D721Med (cell line): Measurements from ENCODE around the gene NDRG2.
"Not testable (repeated sequence)": the region's sequence is repeated elsewhere in the genome, so short reads cannot be mapped to it uniquely, and the experiment has no call there.

Source experiments
- DNase-seq: peaks from one replicate; pipeline ENCODE4 v3.0.0; 2011; ENCODE audit warnings: low spot score; ENCODE audit not compliant: insufficient read length
- FAIRE-seq: peaks from 2 replicates; lab custom pipeline; 2011; peaks lifted over from hg19 to GRCh38; lab: Jason Lieb, UNC
- TF ChIP-seq, protein P1 (sequence below): IDR thresholded peaks from 2 replicates; pipeline ENCODE4 v1.5.1; 2012; ENCODE audit warnings: mild to moderate bottlenecking, control low read depth; ENCODE audit not compliant: insufficient read depth; ENCODE audit errors: missing control alignments

The NDRG2 gene

DNA sequence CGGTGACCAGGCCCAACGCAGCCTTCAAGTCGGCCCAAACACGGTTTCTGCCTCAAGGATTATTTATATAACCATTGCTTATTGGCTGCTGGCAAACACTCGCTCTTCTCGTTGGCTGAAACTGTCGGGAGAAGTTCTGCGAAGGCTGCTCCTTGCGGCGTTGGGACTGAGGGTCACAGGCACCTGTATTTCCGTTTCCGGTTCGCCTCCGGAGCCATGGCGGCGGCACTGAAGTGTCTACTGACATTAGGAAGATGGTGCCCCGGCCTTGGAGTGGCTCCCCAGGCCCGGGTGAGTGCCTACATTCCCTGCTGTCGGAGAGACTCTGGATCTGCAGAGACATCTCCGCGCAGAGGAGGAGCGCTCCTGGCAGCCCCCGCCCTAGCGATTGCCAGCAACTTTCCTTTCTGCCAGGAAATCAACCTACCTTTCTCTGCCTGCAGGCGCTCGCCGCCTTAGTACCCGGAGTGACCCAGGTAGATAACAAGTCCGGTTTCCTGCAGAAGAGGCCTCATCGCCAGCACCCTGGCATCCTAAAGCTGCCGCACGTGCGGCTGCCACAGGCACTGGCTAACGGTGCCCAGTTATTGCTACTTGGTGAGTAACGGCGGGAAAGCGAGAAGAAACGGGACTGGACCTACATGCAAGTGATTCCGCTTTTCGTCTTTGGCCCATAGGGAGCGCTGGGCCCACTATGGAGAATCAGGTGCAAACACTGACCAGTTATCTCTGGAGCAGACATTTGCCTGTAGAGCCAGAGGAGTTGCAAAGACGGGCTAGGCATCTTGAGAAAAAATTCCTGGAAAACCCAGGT lies 34.9 kb downstream of the NDRG2 start, which contains the start of gene METTL17:
TSS of gene METTL17 (plus strand) at position 194 of the 814 bp plus-strand sequence. CDS start at position 217, 23 bp downstream.
- TF ChIP-seq, protein P1, sequence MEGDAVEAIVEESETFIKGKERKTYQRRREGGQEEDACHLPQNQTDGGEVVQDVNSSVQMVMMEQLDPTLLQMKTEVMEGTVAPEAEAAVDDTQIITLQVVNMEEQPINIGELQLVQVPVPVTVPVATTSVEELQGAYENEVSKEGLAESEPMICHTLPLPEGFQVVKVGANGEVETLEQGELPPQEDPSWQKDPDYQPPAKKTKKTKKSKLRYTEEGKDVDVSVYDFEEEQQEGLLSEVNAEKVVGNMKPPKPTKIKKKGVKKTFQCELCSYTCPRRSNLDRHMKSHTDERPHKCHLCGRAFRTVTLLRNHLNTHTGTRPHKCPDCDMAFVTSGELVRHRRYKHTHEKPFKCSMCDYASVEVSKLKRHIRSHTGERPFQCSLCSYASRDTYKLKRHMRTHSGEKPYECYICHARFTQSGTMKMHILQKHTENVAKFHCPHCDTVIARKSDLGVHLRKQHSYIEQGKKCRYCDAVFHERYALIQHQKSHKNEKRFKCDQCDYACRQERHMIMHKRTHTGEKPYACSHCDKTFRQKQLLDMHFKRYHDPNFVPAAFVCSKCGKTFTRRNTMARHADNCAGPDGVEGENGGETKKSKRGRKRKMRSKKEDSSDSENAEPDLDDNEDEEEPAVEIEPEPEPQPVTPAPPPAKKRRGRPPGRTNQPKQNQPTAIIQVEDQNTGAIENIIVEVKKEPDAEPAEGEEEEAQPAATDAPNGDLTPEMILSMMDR: peak; percentile 13
- no peak for FAIRE-seq
- peak; percentile 85 for DNase-seq

DNA sequence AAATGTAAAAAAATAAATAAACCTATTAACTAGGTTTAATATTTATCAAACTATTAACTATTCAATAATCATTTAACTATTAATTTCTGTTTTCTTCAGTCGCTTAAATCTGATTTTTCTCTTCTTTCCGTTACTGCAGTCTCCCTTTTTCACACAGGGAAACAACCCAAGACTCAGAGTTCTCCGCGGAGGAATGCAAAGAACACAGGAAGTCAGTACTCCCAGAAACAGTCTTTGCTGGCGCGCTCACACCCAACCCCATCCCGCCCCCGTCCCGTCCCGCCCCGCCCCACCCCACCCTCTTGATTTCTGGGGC lies 35.4 kb downstream of the NDRG2 start:
- TF ChIP-seq, protein P1: no peak
- FAIRE-seq: no peak
- DNase-seq: no peak

DNA sequence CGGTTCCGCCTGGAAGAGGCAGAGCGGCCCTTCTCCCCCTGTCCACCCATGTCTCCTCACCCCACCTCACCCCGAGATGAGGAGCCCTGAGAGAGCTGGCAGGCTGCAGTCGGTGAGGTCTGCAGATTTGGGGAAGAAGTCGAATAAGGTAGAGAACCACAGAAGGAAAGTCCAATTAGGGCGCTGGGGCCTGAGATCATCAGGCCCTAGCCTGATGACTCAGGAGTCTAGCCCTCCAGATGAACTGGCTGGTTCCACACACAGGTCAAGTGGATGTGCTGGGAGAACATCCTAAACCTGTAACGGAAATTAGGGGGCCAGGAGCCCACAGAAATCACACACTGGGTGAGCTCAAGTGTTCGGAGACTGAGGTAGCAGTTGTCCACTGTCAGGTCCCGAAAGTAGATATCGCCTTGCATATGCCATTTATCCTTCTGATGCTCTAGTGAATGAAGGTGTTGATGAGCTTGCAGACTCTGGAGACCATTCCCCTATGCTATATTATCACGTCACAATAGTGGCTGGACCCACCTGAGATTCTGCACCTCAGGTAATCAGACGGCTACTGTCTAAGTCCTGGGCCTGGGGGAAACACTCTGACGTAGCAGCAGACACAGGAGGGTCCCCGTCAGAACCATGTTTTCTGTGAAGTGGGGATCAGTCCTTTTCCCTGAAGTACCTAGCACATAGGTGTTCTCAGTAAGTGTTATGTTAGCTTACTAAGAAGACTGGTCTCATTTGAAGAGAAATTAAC lies 36.0 kb downstream of the NDRG2 start:
- DNase-seq (no peak), FAIRE-seq (no peak)
- TF ChIP-seq, protein P1: no peak

GRCh38 chr14:20986811-20987210 lies 38.0 kb downstream of the NDRG2 start:
- TF ChIP-seq, protein P1: no peak
- FAIRE-seq: no peak
- no peak for DNase-seq

DNA sequence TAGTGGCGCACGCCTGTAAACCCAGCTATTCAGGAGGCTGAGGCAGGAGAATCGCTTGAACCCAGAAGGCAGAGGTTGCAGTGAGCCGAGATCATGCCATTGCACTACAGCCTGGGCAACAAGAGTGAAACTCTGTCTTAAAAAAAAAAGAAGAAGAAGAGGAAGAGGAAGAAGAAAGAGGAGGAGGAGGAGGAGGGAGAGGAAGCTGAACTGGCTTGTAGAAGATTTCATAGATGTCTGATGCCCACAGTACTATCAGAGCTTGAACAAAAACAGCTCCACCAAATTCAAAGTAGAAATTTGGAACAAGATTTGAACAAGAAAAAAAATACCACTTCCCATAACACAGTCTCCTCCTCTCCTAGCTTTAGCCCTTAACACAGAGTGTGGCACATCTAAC lies 39.2 kb downstream of the NDRG2 start:
- not testable (repeated sequence) for FAIRE-seq, DNase-seq

GRCh38 chr14:20982646-20983369 lies 42.1 kb downstream of the NDRG2 start:
- TF ChIP-seq, protein P1: no peak
- DNase-seq (no peak), FAIRE-seq (no peak)

DNA sequence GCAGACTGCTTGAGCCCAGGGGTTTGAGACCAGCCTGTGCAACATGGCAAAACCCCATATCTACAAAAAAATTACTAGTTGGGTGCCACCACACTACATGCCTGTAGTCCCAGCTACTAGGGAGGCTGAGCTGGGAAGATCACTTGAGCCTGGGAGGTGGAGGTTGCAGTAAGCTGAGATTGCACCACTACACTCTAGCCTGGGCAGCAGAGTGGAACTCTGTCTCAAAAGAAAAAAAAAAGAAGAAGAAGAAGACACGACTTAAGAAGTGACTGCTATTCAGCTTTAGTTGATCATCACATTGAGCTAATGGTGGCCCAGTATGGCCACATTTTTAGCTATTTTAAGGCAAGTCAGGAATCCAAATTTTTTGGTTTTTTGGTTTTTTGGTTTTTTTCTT lies 44.0 kb downstream of the NDRG2 start:
- DNase-seq (no peak), FAIRE-seq (no peak)
- TF ChIP-seq, protein P1: no peak
